Subcutaneous preadipocyte (primary cell): ENCODE measurements around the gene FRG2C. TPM values are rescaled to one million over a fixed set of nuclear protein-coding genes. Genes with fewer than 3 reads are reported as not detected.

Experiments
- small RNA-seq: library from RNA; depleted of rRNA; stranded (forward); fragments of <200 nt; gene quantifications from one replicate; pipeline ENCODE3, GENCODE V24; 2012
- total RNA-seq: library from RNA; depleted of rRNA; stranded (reverse); fragments of >200 nt; gene quantifications from 2 replicates; pipeline ENCODE4 v1.2.3, GENCODE V29; 2012

FRG2C gene
- not detected in 2 replicates for total RNA-seq

DNA sequence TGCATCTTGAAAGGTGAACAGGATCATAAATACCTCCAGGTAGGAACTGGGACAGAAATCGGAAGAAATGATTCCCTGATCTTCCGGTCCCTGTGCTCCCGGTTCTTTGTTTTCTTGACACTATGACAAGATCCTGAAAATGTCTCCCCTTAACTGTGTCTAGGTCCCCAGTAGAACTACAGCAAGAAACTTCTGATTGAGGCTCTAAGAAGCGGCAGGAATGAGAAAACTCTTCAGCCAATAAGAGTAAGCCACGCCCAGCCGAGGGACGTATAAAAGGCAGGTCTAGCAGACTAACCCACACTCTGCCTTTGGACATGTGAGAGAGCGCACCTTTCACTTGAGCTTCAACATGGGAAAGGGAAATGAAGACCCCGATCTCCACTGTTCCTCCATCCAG lies at the start of gene FRG2C:
TSS of gene FRG2C (plus strand) at position 301 of the 400 bp plus-strand sequence. CDS start at position 353, 52 bp downstream.

Small RNA genes within 50 kb of the gene (small RNA-seq; reads per million reads assigned to genes)
- not detected for gene AC108724.2

Other genes with a start within 250 kb of the FRG2C start
- 14.7 and 19.9 TPM in 2 replicates for gene ZNF717, start 121.2 kb downstream of the FRG2C start, total RNA-seq